GM23338 (cell line): ENCODE measurements around the gene IVL. TPM values are rescaled to one million over a fixed set of nuclear protein-coding genes. Genes with fewer than 3 reads are reported as not detected.

Experiments
- ATAC-seq: fragments of 200-7000 bp; cut with Tn5 transposase; 3 replicates; pipeline ENCODE4 v1.9.1; 2020
- DNase-seq: peaks from one replicate; pipeline ENCODE4 v3.0.0-alpha.2; 2015; ENCODE audit warnings: low spot score
- H2AFZ ChIP-seq: fragments of 200-600 bp; sonication (generic); 2 replicates; pipeline ENCODE4 v1.8.0; 2016; ENCODE audit warnings: antibody characterized with exemption, mild to moderate bottlenecking, moderate library complexity
- H3F3A ChIP-seq: fragments of 200-600 bp; sonication (generic); replicated peaks from 2 replicates; pipeline ENCODE4 v1.8.0; 2017; ENCODE audit warnings: antibody characterized with exemption, mixed run types, low read depth
- H3K27ac ChIP-seq: fragments of 200-600 bp; sonication (generic); 2 replicates; pipeline ENCODE4 v1.6.1; 2016; ENCODE audit warnings: low read depth
- H3K27me3 ChIP-seq: fragments of 200-600 bp; sonication (generic); 2 replicates; pipeline ENCODE4 v1.8.0; 2016; ENCODE audit warnings: mild to moderate bottlenecking, mixed run types, moderate library complexity; ENCODE audit not compliant: insufficient read depth
- H3K36me3 ChIP-seq: fragments of 200-600 bp; sonication (generic); 2 replicates; pipeline ENCODE4 v1.8.0; 2016; ENCODE audit warnings: mild to moderate bottlenecking; ENCODE audit not compliant: insufficient read depth
- H3K4me1 ChIP-seq: fragments of 200-600 bp; sonication (generic); 2 replicates; pipeline ENCODE4 v1.8.0; 2016; ENCODE audit warnings: mild to moderate bottlenecking, moderate library complexity; ENCODE audit not compliant: insufficient read depth
- H3K4me2 ChIP-seq: fragments of 200-600 bp; sonication (generic); 2 replicates; pipeline ENCODE4 v1.7.1; 2017; ENCODE audit warnings: mixed run types
- H3K4me3 ChIP-seq: fragments of 200-600 bp; sonication (generic); 2 replicates; pipeline ENCODE4 v1.6.1; 2016; ENCODE audit warnings: mixed run types
- H3K79me2 ChIP-seq: fragments of 200-600 bp; sonication (generic); replicated peaks from 2 replicates; pipeline ENCODE4 v1.8.0; 2017; ENCODE audit warnings: mild to moderate bottlenecking; ENCODE audit not compliant: insufficient read depth
- H3K9me2 ChIP-seq: fragments of 200-600 bp; sonication (generic); 2 replicates; pipeline ENCODE4 v1.8.0; 2017; ENCODE audit not compliant: insufficient read depth
- H4K20me1 ChIP-seq: fragments of 200-600 bp; sonication (generic); replicated peaks from 2 replicates; pipeline ENCODE4 v1.8.0; 2017; ENCODE audit warnings: mild to moderate bottlenecking; ENCODE audit not compliant: insufficient read depth
- H3K27ac Mint-ChIP-seq: 2 replicates; pipeline ENCODE4 v1.8.0; 2020; ENCODE audit warnings: inconsistent platforms, mild to moderate bottlenecking, moderate library complexity, mixed read lengths
- H3K27me3 Mint-ChIP-seq: 3 replicates; pipeline ENCODE4 v1.8.0; 2022; ENCODE audit warnings: low read depth, mild to moderate bottlenecking, moderate library complexity, mixed read lengths, inconsistent platforms; ENCODE audit not compliant: insufficient read depth, poor library complexity
- H3K36me3 Mint-ChIP-seq: 3 replicates; pipeline ENCODE4 v1.8.0; 2021; ENCODE audit warnings: low read depth, mild to moderate bottlenecking, inconsistent platforms, moderate library complexity, mixed read lengths
- H3K4me1 Mint-ChIP-seq: 3 replicates; pipeline ENCODE4 v1.8.0; 2020; ENCODE audit warnings: mild to moderate bottlenecking, inconsistent platforms, mixed read lengths
- H3K4me3 Mint-ChIP-seq: 3 replicates; pipeline ENCODE4 v1.8.0; 2021; ENCODE audit warnings: moderate library complexity, mild to moderate bottlenecking, inconsistent platforms, mixed read lengths
- H3K9me3 Mint-ChIP-seq: 3 replicates; pipeline ENCODE4 v1.8.0; 2020; ENCODE audit warnings: moderate library complexity, mild to moderate bottlenecking, inconsistent platforms, mixed read lengths
- CREB1 ChIP-seq: fragments of 250-450 bp; sonication (Bioruptor Pico); IDR thresholded peaks from 2 replicates; pipeline ENCODE4 v1.5.0; 2020; ENCODE audit warnings: low read depth, mild to moderate bottlenecking, moderate library complexity
- CTCF ChIP-seq, 2 experiments: fragments of 200-600 bp in 1 of 2; sonication (generic) in 1 of 2; conservative IDR thresholded peaks; 2 replicates each; pipeline versions ENCODE4 v1.5.1 to v1.6.1; 2016 to 2017; ENCODE audit warnings: antibody characterized with exemption in 2 of 2, low read depth in 2 of 2, mild to moderate bottlenecking in 2 of 2, moderate library complexity in 1 of 2
- ETS1 ChIP-seq: IDR thresholded peaks from 2 replicates; pipeline ENCODE4 v1.6.1; 2016; ENCODE audit warnings: antibody characterized with exemption
- EZH2 ChIP-seq: fragments of 200-600 bp; sonication (generic); IDR thresholded peaks from one replicate; pipeline ENCODE4 v1.8.0; 2017; ENCODE audit warnings: antibody characterized with exemption, mild to moderate bottlenecking, low read depth; ENCODE audit not compliant: unreplicated experiment
- EZH2phosphoT487 ChIP-seq: fragments of 200-600 bp; sonication (generic); IDR thresholded peaks from one replicate; pipeline ENCODE4 v1.8.1; 2018; ENCODE audit warnings: antibody characterized with exemption; ENCODE audit not compliant: unreplicated experiment
- JUNB ChIP-seq: IDR thresholded peaks from one replicate; pipeline ENCODE4 v1.6.1; 2016; ENCODE audit warnings: antibody characterized with exemption; ENCODE audit not compliant: unreplicated experiment
- NANOG ChIP-seq: IDR thresholded peaks from 2 replicates; pipeline ENCODE4 v1.6.1; 2016; ENCODE audit warnings: antibody characterized with exemption, borderline replicate concordance
- POLR2AphosphoS5 ChIP-seq: IDR thresholded peaks from 2 replicates; pipeline ENCODE4 v1.6.1; 2016; ENCODE audit warnings: antibody characterized with exemption, low read depth
- STAT1 ChIP-seq: IDR thresholded peaks from one replicate; pipeline ENCODE4 v1.6.1; 2016; ENCODE audit warnings: antibody characterized with exemption; ENCODE audit not compliant: unreplicated experiment
- ZNF114 ChIP-seq: fragments of 250-450 bp; sonication (Bioruptor Pico); IDR thresholded peaks from 2 replicates; pipeline ENCODE4 v1.5.0; 2020; ENCODE audit warnings: mild to moderate bottlenecking, moderate library complexity
- ZNF331 ChIP-seq: fragments of 250-450 bp; sonication (Bioruptor Pico); IDR thresholded peaks from 2 replicates; pipeline ENCODE4 v1.5.0; 2020; ENCODE audit warnings: low read depth, mild to moderate bottlenecking, moderate library complexity
- ZNF462 ChIP-seq: fragments of 250-450 bp; sonication (Bioruptor Pico); IDR thresholded peaks from 2 replicates; pipeline ENCODE4 v1.5.0; 2020; ENCODE audit warnings: mild to moderate bottlenecking, moderate library complexity
- polyA plus RNA-seq: library from polyadenylated mRNA; unstranded; fragments of >200 nt; fragmentation: Nextera tagmentation; extraction: Ambion mirVana; gene quantifications from 2 replicates; pipeline ENCODE4 v1.2.1, GENCODE V29; 2016
- total RNA-seq: library from RNA; depleted of rRNA; stranded (reverse); fragments of >200 nt; shearing (Covaris generic); gene quantifications from 2 replicates; pipeline ENCODE4 v1.2.3, GENCODE V29; 2014
- TF ChIP-seq, protein P1 (sequence below): IDR thresholded peaks from one replicate; pipeline ENCODE4 v1.6.1; 2018; ENCODE audit warnings: antibody characterized with exemption; ENCODE audit not compliant: unreplicated experiment

The IVL gene
- total and polyA plus RNA-seq, 2 experiments from 2014 or later: not detected

DNA sequence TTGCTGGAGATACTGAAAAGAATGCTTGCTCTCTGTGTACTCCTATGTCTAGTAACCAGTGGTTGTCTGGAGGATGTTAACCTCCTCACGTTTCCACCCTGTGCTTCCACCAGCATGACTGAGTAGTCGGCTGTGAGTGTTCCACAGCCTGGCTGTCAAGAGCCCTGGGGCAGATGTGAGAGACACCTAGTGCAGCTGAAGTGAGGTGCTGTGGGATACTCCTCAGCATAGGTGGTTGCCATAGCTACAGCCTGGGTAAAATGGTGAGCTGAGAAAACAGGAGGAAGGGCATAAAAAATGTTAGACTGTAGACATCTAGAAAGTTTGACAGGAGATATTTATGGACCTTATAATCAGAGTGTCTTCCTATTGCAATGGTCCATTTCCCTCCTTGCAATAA, 15.8 kb downstream of the IVL start:
- ATAC-seq: peak; percentile 62
- no peak overlapping the region for H3K27ac Mint-ChIP-seq
- H3K9me3 Mint-ChIP-seq: peaks cover 27% of the 10 kb centered on the region
- H3K79me2 ChIP-seq: no peaks in the 10 kb centered on the region
- H3K4me1 ChIP-seq: no peaks in the 10 kb centered on the region
- H2AFZ ChIP-seq: no peak overlapping the region
- no peaks in the 10 kb centered on the region for H4K20me1 ChIP-seq
- H3K36me3 Mint-ChIP-seq: peaks cover 17% of the 10 kb centered on the region
- peak; percentile 30 for DNase-seq
- H3K4me1 Mint-ChIP-seq: no peaks in the 10 kb centered on the region
- H3K27ac ChIP-seq: no peak overlapping the region
- no peak overlapping the region for H3K4me2 ChIP-seq
- H3K36me3 ChIP-seq: peaks cover 7% of the 10 kb centered on the region; the same call in 1 of the 2 replicates
- no peaks in the 10 kb centered on the region for H3F3A ChIP-seq
- TF ChIP-seq JUNB (no peak), ZNF331 (CRISPR knock-in tag) (no peak), POLR2AphosphoS5 (no peak), EZH2 (no peak), ZNF462 (CRISPR knock-in tag) (no peak), ZNF114 (CRISPR knock-in tag) (no peak), CREB1 (CRISPR knock-in tag) (no peak), ETS1 (no peak), NANOG (no peak), STAT1 (no peak), EZH2phosphoT487 (no peak), CTCF (conservative IDR thresholded peaks at IDR 0.05; ENCODE audit: low read depth in 2 of 2) (no peak)
- TF ChIP-seq, protein P1, sequence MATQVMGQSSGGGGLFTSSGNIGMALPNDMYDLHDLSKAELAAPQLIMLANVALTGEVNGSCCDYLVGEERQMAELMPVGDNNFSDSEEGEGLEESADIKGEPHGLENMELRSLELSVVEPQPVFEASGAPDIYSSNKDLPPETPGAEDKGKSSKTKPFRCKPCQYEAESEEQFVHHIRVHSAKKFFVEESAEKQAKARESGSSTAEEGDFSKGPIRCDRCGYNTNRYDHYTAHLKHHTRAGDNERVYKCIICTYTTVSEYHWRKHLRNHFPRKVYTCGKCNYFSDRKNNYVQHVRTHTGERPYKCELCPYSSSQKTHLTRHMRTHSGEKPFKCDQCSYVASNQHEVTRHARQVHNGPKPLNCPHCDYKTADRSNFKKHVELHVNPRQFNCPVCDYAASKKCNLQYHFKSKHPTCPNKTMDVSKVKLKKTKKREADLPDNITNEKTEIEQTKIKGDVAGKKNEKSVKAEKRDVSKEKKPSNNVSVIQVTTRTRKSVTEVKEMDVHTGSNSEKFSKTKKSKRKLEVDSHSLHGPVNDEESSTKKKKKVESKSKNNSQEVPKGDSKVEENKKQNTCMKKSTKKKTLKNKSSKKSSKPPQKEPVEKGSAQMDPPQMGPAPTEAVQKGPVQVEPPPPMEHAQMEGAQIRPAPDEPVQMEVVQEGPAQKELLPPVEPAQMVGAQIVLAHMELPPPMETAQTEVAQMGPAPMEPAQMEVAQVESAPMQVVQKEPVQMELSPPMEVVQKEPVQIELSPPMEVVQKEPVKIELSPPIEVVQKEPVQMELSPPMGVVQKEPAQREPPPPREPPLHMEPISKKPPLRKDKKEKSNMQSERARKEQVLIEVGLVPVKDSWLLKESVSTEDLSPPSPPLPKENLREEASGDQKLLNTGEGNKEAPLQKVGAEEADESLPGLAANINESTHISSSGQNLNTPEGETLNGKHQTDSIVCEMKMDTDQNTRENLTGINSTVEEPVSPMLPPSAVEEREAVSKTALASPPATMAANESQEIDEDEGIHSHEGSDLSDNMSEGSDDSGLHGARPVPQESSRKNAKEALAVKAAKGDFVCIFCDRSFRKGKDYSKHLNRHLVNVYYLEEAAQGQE: no peak
- H3K4me3 Mint-ChIP-seq: no peak overlapping the region
- no peak overlapping the region for H3K4me3 ChIP-seq
- no peaks in the 10 kb centered on the region for H3K27me3 Mint-ChIP-seq
- H3K27me3 ChIP-seq: no peaks in the 10 kb centered on the region
- H3K9me2 ChIP-seq: no peaks in the 10 kb centered on the region
